Stimulated activated CD4-positive, alpha-beta T cell treated with anti-CD3 and anti-CD28 coated beads, Interleukin-1b, Interleukin-23, amount 100 ng/mL, for 4 hours (primary cell): ENCODE measurements around the gene AP2A2.

Experiments used
- DNase-seq, 2 donors: peaks; one replicate each; pipeline ENCODE4 v3.0.0-alpha.2; 2020; ENCODE audit warnings: low read depth in 2 of 2

The AP2A2 gene

GRCh38 chr11:1041936-1042608 is 116.4 kb downstream of the AP2A2 start:
- DNase-seq, result no peak

DNA sequence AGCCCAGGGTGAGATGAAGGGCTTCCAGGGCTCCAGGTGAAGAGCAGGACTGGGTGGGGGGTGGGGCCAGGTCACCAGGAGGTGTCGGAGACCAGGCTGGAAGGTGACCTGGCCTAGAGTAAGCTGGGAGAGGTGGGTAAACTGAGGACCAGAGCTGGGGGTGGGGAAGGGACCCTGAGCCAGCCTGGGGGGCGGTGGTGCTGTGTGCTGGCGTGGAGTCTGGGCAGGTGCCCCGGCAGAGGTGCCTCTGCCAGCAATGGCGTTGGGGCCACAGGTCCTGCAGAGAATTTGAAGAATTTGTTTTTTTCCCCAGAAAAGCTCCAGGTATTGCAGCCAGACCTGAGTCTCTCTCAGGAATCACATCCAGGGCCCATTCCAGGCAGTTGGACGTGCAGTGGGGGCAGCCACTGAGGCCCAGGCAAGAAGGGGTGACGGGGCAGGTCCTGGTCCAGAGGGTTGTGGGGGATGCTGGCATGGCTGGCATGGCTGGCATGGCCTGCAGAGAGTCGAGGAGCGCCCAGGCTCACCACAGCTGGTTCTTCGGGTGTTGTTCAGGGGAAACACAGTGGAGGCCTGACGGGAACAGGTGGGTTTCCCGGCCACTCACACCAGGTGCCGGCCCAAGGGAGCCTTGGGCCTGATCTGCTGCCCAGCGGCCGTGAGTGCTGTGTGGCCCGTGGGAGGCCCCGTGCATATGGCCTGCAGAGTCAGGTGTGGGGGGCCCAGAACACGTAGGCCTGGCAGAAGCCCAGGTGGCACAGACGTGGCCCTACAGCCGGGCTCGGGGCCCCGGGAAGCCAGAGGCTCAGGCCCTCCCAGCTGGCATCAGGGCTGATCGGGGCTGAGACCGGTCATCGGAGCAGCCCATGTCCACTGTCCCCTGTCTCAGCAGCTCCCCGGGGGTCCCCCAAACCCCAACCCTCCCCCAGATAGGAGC is 117.2 kb downstream of the AP2A2 start:
- DNase-seq, result no peak

GRCh38 chr11:1043563-1044096 is 118.0 kb downstream of the AP2A2 start:
- no peak for DNase-seq

GRCh38 chr11:1044160-1044559 is 118.5 kb downstream of the AP2A2 start:
- DNase-seq, result no peak

- no peak for DNase-seq
Measured at GRCh38 chr11:1047595-1048156, 122.0 kb downstream of the AP2A2 start.

DNA sequence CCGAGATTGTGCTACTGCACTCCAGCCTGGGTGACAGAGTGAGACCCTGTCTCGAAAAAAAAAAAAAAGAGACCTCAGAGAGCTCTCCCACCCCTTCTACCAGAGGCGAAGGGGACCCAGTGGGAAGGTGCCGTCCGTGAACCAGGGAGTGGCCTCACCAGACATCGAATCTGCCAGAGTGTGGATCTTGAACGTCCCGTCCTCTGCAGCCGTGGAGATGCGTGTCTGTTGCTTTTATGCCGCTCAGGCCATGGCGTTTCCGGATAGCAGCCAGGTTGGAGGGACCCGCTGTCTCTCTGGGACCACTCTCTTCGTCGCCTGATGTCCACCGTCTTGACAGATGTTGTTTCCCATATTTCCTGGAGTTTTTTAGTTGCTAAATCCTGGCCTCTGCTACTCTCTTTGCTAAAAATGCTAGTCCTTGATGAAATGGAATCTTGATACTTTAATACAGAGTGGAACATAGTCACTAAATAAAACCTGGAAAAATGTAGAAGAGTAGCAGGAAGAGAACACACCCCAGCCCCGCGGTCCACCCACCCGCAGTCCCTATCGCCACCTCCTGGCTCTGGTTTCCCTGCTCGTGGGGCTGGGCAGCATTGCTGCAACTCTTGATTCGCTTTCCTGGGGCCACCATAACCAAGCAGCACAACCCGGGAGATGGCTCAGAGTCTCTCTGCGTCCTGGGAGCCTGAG is 122.9 kb downstream of the AP2A2 start:
- DNase-seq, result no peak

DNA sequence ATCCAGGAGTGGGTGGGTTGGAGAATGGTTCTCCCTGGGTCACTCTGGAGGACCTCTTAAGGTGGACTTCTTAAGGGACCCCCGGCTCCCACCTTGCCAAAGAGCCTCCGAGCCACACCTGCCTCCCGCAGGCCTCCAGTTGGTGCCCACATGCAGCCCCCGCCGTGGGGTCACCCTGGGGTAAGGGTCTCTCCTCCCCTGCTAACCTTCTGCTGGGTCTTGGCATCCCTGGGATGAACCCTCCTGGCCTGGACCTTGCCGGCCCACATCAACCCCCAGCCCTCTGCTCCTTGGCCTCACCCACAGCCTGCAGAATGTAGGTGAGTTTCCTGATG is 123.4 kb downstream of the AP2A2 start:
- no peak for DNase-seq

GRCh38 chr11:1049431-1049891 is 123.8 kb downstream of the AP2A2 start:
- no peak for DNase-seq

- DNase-seq, result no peak
Measured at GRCh38 chr11:1049911-1050580, 124.4 kb downstream of the AP2A2 start.

DNA sequence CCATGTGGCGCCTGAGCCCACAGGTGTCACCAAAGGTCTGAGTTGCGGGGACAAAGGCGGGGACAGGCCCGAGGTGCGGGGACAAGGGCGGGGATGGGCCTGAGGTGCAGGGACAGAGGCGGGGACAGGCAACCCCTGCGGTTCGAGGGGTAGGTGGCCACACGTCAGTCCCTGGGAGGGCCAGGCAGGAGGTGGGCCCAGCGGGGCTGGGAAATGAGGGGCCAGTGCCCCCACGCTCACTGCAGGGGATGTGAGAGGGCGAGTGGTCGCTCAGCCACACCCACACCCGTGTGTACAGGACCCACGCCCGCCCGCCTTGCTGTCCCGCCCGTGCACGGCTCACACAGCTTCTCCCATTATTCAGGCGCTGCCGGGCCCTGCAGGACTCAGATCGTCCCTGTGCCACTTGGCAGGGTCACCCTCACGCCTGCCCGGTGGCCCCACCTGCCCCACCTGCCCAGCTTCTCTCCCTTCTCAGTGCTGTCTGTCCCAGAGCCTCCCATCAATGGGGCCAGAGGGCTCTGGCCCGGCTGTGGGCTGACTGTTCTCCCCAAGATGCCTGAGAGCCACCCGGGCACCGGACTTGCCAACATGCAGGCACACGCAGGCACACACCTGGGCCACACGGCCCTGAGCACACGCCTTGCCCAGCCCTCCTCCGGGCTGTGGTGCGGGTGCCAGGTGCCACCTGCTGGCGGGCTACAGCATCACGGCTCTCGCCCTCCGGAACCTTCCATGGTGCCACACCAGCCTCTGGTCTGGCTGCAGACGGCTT is 125.1 kb downstream of the AP2A2 start:
- peak; percentile 64 to 68 for DNase-seq

DNA sequence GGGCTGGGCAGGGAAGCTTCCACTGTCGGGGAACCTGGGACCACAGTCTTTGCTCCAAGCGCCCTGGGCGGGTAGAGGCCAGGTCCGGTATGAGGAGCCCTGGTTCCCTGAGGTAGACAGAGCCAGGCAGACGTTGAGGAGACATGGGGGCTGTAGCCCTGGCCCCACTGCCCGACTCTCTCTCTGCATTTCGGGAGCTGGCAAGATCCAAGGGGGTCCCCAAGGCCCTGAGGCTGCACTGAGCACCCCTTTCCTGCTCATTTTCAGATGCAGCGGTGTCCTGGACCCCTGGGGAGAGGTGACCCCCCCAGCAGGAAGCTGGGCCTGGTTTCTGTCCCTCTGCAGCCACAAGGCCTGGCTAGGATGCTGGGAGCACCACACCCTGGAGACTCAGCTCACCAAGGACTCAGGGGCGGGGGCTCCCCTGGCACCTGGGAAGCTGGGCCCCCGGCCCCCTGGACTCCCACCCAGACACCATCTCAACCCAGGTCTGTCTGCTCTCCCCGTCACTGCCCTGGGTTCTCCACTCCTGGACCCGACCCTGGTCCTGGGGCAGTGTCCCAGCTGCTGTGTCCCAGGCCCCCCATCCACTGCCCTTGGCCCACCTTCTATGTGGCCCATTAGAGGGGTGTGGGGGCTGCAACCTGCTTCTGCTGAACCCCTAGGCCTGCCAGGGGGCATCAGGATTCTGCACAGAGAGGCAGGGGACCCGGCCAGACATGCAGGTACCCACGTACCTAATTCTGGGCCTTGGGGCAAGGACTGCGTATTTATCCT is 125.9 kb downstream of the AP2A2 start:
- DNase-seq, result no peak

- DNase-seq, result no peak
Measured at GRCh38 chr11:1052133-1053011, 126.7 kb downstream of the AP2A2 start.

GRCh38 chr11:1053121-1053901 is 127.6 kb downstream of the AP2A2 start:
- no peak for DNase-seq

- no peak for DNase-seq
Measured at GRCh38 chr11:1054143-1055108, 128.8 kb downstream of the AP2A2 start.

- no peak for DNase-seq
Measured at GRCh38 chr11:1055109-1055703, 129.5 kb downstream of the AP2A2 start.
